Pancreas (tissue), 10 donors: Measurements from ENCODE around the gene MAPK14. TPM values are rescaled to one million over a fixed set of nuclear protein-coding genes. Genes with fewer than 3 reads are reported as not detected.

Experiments
- ATAC-seq, 4 donors: fragments of 200-7000 bp; cut with Tn5 transposase; one replicate each; pipeline versions ENCODE4 v1.8.0 to v1.9.1; 2020; ENCODE audit warnings: mild to moderate bottlenecking in 4 of 4, moderate library complexity in 4 of 4
- DNase-seq, 6 donors: peaks; one replicate each; pipeline ENCODE4 v3.0.0-alpha.2; 2020
- FAIRE-seq: peaks from 2 replicates; lab custom pipeline; 2012; peaks lifted over from hg19 to GRCh38; lab: Jason Lieb, UNC
- H3K27ac ChIP-seq, 4 donors: fragments of 200-600 bp; sonication (generic); 1 replicate in 3 of 4; 2 replicates in 1 of 4; pipeline versions ENCODE4 v1.5.0 to v1.8.0; 2020
- H3K27me3 ChIP-seq, 4 donors: fragments of 200-600 bp; one replicate each; pipeline ENCODE4 v1.8.0; 2021
- H3K36me3 ChIP-seq, 3 donors: fragments of 200-600 bp; sonication (generic) in 1 of 3; one replicate each; pipeline versions ENCODE4 v1.5.0 to v1.8.0; 2020 to 2021
- H3K4me1 ChIP-seq, 3 donors: fragments of 200-600 bp; one replicate each; pipeline ENCODE4 v1.8.0; 2021
- H3K4me3 ChIP-seq, 4 donors: fragments of 200-600 bp; sonication (generic) in 2 of 4; one replicate each; pipeline versions ENCODE4 v1.5.0 to v1.8.0; 2020 to 2021
- H3K9me3 ChIP-seq, 4 donors: fragments of 200-600 bp; one replicate each; pipeline ENCODE4 v1.8.0; 2021
- WGBS, 2 donors: extraction: QIAGEN DNeasy Blood & Tissue Kit; methylation state at CpG; one replicate each; pipeline ENCODE4 v1.1.7; 2013; 5-methylcytosine and 5-hydroxymethylcytosine counted together
- intact Hi-C, 3 donors: fragments of 100-400 bp; cut with DNase I; formaldehyde crosslinking; loops; one replicate each; pipeline versions ENCODE4 v1.11.1 to v1.14.2; 2022
- polyA plus RNA-seq, 2 donors: library from polyadenylated mRNA; stranded (reverse); fragments of 200-250 nt; gene quantifications; one replicate each; pipeline ENCODE4 v1.2.3, GENCODE V29; 2013
- total RNA-seq, 6 donors: library from RNA; stranded (reverse); fragmentation: NEBNext Ultra II Directional in 4 of 6; extraction: Animal tissue kit (Norgen Biotek cat#: 25700) in 4 of 6; gene quantifications; one replicate each; pipeline versions ENCODE4 v1.2.1 to v1.2.4, GENCODE V29; 2021 to 2023
- TF ChIP-seq, protein P1 (sequence below), 4 donors: fragments of 200-600 bp; sonication (generic) in 3 of 4; IDR thresholded peaks; one replicate each; pipeline versions ENCODE4 v1.5.0 to v1.8.0; 2021; ENCODE audit warnings: antibody characterized with exemption in 4 of 4
- donor health status: healthy with polysubstance abuse.
- donor health status: DM: no; HTN: no; CAD: no; lungs with moderate emphysema.
- donor health status: DM: no; HTN: no; CAD: no.
- donor health status: control.
- donor health status: control.
- donor health status: Bipolar disorder and iron deficiency.
- donor health status: DM: yes; HTN: yes; CAD: no.
- donor health status: DM: no; HTN: no; CAD: no.
- donor health status: DM: no; HTN: no; CAD: no.
- donor health status: DM: yes; HTN: yes; CAD: no.

The MAPK14 gene
- total and polyA plus RNA-seq, 8 donors: 6.8 to 29.9 (median 16.6) TPM

DNA sequence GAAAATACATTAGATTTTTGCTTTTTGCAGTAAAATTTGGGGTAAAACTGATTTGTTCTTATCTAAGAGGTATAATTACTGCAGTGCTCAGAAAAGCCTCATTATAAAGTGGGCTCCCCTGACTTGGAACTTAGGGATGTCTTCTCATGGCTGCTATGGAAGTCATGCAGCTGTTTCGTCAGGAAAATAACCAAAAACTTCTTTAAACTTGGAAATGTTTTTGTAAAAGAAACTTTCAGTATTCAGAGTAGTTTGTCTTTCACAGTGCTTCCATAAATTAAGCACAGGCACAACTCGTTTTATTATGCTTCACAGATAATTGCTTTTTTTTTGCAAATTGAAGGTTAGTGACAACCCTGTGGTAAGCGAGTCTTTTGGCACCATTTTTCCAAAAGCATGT, 6.8 kb downstream of the MAPK14 start:
- TF ChIP-seq, protein P1, sequence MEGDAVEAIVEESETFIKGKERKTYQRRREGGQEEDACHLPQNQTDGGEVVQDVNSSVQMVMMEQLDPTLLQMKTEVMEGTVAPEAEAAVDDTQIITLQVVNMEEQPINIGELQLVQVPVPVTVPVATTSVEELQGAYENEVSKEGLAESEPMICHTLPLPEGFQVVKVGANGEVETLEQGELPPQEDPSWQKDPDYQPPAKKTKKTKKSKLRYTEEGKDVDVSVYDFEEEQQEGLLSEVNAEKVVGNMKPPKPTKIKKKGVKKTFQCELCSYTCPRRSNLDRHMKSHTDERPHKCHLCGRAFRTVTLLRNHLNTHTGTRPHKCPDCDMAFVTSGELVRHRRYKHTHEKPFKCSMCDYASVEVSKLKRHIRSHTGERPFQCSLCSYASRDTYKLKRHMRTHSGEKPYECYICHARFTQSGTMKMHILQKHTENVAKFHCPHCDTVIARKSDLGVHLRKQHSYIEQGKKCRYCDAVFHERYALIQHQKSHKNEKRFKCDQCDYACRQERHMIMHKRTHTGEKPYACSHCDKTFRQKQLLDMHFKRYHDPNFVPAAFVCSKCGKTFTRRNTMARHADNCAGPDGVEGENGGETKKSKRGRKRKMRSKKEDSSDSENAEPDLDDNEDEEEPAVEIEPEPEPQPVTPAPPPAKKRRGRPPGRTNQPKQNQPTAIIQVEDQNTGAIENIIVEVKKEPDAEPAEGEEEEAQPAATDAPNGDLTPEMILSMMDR (IDR thresholded peaks at IDR 0.05): no peak
- 78 to 80% methylated on average over 3 of the region's 3 CpGs for WGBS, 2 donors
- no peak overlapping the region for H3K27ac ChIP-seq
- intact Hi-C loops: no loop called here
- H3K4me1 ChIP-seq: peaks cover 9 to 66% (median 43%) of the 10 kb centered on the region in 3 donors
- no peak overlapping the region for H3K4me3 ChIP-seq
- H3K27me3 ChIP-seq: no peaks in the 10 kb centered on the region
- H3K36me3 ChIP-seq: no peaks in the 10 kb centered on the region
- no peak for FAIRE-seq
- no peak for ATAC-seq
- H3K9me3 ChIP-seq: no peaks in the 10 kb centered on the region
- DNase-seq: no peak

DNA sequence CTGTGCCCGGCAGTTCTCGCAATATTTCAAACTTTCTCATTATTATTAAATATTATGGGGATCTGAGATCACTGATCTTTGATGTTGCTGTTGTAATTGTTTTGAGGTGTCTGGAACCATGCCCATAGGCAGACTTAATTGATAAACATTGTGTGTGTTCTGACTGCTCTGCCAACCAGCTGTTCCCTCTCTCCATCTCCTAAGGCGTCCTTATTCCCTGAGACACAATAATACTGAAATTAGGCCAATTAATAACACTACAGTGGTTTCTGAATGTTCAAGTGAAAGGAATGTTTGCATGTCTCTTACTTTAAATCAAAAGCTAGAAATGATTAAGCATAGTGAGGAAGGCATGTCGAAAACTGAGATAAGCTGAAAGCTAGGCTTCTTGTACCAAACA, 7.6 kb downstream of the MAPK14 start:
- Histone ChIP-seq H3K36me3 (no peaks in the 10 kb centered on the region), H3K4me3 (no peak overlapping the region), H3K27ac (no peak overlapping the region), H3K27me3 (no peaks in the 10 kb centered on the region), H3K9me3 (no peaks in the 10 kb centered on the region), H3K4me1 (peaks cover 11 to 67% (median 40%) of the 10 kb centered on the region in 3 donors)
- 46 to 49% methylated on average over 4 of the region's 4 CpGs for WGBS, 2 donors
- intact Hi-C loops: no loop called here
- DNase-seq (no peak), FAIRE-seq (no peak), ATAC-seq (peak in 1 of 4 donors; percentile 11)
- TF ChIP-seq, protein P1 (IDR thresholded peaks at IDR 0.05): no peak

DNA sequence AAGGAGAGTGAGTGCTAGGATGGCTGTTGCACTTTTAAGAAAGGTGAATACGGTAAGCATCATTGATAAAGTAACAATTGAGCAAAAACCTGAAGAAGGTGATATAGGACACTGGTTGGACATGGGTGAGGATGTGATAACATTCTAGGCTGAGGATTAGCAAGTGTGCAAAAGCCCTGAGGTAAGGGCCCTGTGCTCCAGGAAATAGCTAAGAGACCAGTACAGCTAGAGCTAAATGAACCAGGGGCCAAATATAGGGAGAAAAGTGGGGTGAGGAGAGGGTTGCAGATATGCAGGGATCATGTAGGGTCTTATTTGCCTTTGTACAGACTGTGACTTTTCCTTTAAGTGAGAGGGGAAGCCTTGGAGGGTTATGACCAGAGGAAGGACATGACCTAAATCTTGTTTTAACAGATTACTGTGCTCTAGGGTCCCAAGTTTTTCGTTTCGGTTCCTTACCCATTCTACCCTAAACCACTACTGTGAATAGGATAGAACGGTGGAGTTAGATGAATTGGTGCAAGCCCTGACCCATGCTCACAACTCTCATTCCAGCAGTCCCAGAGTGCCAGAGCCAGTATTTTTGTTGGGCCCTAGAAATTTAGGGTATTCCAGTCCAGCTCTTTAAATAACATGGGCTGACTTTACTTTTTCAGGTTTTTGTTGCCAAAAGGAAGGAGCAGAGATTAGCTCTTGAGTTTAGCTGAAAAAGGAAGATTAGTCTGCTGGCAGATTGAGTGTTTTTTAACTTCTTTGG, 10.7 kb downstream of the MAPK14 start:
- ATAC-seq: peak in 3 of 4 donors; percentile 25 to 31 (median 26)

DNA sequence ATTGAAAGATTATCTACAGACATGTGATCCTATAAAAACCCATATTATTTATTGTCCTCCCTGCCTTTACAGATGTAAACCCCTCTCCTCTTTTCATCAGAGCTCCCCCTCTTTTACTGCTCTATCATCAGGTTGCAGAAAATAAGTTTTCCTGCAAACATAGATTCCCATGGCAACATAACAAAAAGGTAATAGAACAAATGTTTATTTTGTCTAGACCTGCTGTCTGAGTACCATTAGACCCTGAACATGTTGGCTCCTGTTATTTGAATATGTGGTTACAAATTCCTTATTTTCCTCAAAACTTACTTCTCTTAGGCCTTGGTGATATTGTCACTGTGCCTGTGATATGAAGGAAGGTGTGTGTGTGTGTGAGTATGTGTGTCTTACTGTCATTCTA, 11.5 kb downstream of the MAPK14 start:
- ATAC-seq (peak; percentile 48 to 75 (median 74)), FAIRE-seq (no peak), DNase-seq (no peak)
- intact Hi-C loops: no loop called here
- Histone ChIP-seq H3K27ac (peak overlapping the region in 1 of 4 donors; percentile 33), H3K36me3 (no peaks in the 10 kb centered on the region), H3K4me3 (no peak overlapping the region), H3K9me3 (no peaks in the 10 kb centered on the region), H3K27me3 (no peaks in the 10 kb centered on the region), H3K4me1 (peaks cover 10 to 46% (median 28%) of the 10 kb centered on the region in 3 donors)
- TF ChIP-seq, protein P1 (IDR thresholded peaks at IDR 0.05): no peak

More for the DNA sequence above, 10.7 kb downstream of the MAPK14 start:
- no peak for DNase-seq
- Histone ChIP-seq H3K27ac (peak overlapping the region in 1 of 4 donors; percentile 33), H3K4me1 (peaks cover 10 to 52% (median 30%) of the 10 kb centered on the region in 3 donors), H3K9me3 (no peaks in the 10 kb centered on the region), H3K36me3 (no peaks in the 10 kb centered on the region), H3K27me3 (no peaks in the 10 kb centered on the region), H3K4me3 (no peak overlapping the region)
- WGBS, 2 donors: 86 to 89% methylated on average over 4 of the region's 4 CpGs
- intact Hi-C loops: no loop called here
- TF ChIP-seq, protein P1 (IDR thresholded peaks at IDR 0.05): no peak
- no peak for FAIRE-seq

DNA sequence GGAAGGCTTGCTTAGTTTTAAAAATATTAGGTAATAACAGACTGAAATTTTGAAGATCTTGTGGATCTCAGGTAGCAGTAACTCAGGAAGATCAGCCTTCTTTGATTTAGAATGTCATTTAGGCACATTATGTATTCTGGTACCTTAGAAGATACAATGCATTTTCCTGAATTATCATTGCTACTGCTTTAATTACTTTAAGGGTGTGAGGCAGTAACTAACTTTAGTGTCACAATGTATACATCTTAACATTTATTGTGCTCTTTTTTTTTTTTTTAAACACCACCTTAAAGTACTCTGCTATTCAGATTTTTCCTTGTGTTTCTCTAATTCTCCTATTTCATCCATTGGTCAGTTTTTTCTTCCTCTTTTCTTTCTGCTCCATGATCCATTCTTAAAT, 13.3 kb downstream of the MAPK14 start:
- TF ChIP-seq, protein P1 (IDR thresholded peaks at IDR 0.05): no peak
- intact Hi-C loops: no loop called here
- H3K36me3 ChIP-seq: no peaks in the 10 kb centered on the region
- ATAC-seq (no peak), DNase-seq (no peak), FAIRE-seq (no peak)
- H3K27me3 ChIP-seq: no peaks in the 10 kb centered on the region
- H3K4me3 ChIP-seq: no peak overlapping the region
- peaks cover 10 to 36% (median 21%) of the 10 kb centered on the region in 3 donors for H3K4me1 ChIP-seq
- no peaks in the 10 kb centered on the region for H3K9me3 ChIP-seq
- no peak overlapping the region for H3K27ac ChIP-seq
